Central memory CD8-positive, alpha-beta T cell (primary cell): ENCODE results near the gene LSM4.

Experiments used
- ATAC-seq: fragments of 150-1000 bp; cut with Tn5 transposase; replicated peaks from 2 replicates; pipeline ENCODE4 v1.10.0; 2022; ENCODE audit warnings: mild to moderate bottlenecking, moderate FRiP score, moderate number of reproducible peaks; ENCODE audit not compliant: poor library complexity, severe bottlenecking; ENCODE audit errors: extremely low read depth
- DNase-seq, 2 donors: peaks; one replicate each; pipeline ENCODE4 v3.0.0; 2021; ENCODE audit warnings: low spot score in 2 of 2
- H3K27ac Mint-ChIP-seq: one replicate; pipeline ENCODE4 v1.8.0; 2022; ENCODE audit warnings: low read depth, mild to moderate bottlenecking, moderate library complexity, mixed read lengths
- H3K27me3 Mint-ChIP-seq: one replicate; pipeline ENCODE4 v1.8.0; 2022; ENCODE audit warnings: mixed read lengths
- H3K36me3 Mint-ChIP-seq: one replicate; pipeline ENCODE4 v1.8.0; 2022; ENCODE audit warnings: mild to moderate bottlenecking, moderate library complexity, mixed read lengths; ENCODE audit not compliant: insufficient read depth
- H3K4me1 Mint-ChIP-seq: one replicate; pipeline ENCODE4 v1.8.0; 2022; ENCODE audit warnings: mixed read lengths
- H3K4me3 Mint-ChIP-seq: one replicate; pipeline ENCODE4 v1.8.0; 2022; ENCODE audit warnings: mild to moderate bottlenecking, moderate library complexity, mixed read lengths
- H3K9me3 Mint-ChIP-seq: one replicate; pipeline ENCODE4 v1.8.0; 2022; ENCODE audit warnings: mixed read lengths

Gene LSM4

GRCh38 chr19:18317961-18318800 is 4.7 kb downstream of the LSM4 start:
- peak; percentile 61 for ATAC-seq
- DNase-seq = no peak
- Mint-ChIP-seq H3K27ac (peak overlapping the region; percentile 65), H3K4me1 (peaks cover 45% of the 10 kb centered on the region), H3K27me3 (no peaks in the 10 kb centered on the region), H3K36me3 (peaks cover 11% of the 10 kb centered on the region), H3K4me3 (peak overlapping the region; percentile 70), H3K9me3 (no peaks in the 10 kb centered on the region)

DNA sequence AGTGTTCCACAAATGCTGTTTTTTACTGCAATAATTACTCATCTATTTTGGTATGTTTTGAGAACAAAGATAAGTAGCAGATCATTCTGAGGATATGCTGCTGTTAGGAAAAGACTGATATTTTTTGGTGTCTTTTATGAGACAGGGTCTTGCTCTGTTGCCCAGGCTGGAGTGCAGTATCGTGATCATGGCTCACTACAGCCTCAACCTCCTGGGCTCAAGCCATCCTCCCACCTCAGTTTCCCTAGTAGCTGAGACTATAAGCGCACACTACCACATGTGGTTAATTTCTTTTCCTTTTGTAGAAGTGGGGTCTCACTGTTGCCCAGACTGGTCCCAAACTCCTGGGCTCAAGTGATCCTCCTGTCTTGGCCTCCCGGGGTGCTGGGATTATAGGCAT is 9.5 kb downstream of the LSM4 start:
- Mint-ChIP-seq H3K9me3 (no peaks in the 10 kb centered on the region), H3K27me3 (no peaks in the 10 kb centered on the region), H3K27ac (no peak overlapping the region), H3K4me1 (peaks cover 10% of the 10 kb centered on the region), H3K36me3 (peaks cover 15% of the 10 kb centered on the region), H3K4me3 (no peak overlapping the region)
- no peak for ATAC-seq
- no peak for DNase-seq

GRCh38 chr19:18312092-18312534 is 10.8 kb downstream of the LSM4 start:
- H3K27me3 Mint-ChIP-seq = no peaks in the 10 kb centered on the region
- no peaks in the 10 kb centered on the region for H3K9me3 Mint-ChIP-seq
- peaks cover 21% of the 10 kb centered on the region for H3K36me3 Mint-ChIP-seq
- ATAC-seq = no peak
- H3K4me3 Mint-ChIP-seq = no peak overlapping the region
- H3K4me1 Mint-ChIP-seq = peaks cover 6% of the 10 kb centered on the region
- DNase-seq = no peak
- peak overlapping the region; percentile 46 for H3K27ac Mint-ChIP-seq

DNA sequence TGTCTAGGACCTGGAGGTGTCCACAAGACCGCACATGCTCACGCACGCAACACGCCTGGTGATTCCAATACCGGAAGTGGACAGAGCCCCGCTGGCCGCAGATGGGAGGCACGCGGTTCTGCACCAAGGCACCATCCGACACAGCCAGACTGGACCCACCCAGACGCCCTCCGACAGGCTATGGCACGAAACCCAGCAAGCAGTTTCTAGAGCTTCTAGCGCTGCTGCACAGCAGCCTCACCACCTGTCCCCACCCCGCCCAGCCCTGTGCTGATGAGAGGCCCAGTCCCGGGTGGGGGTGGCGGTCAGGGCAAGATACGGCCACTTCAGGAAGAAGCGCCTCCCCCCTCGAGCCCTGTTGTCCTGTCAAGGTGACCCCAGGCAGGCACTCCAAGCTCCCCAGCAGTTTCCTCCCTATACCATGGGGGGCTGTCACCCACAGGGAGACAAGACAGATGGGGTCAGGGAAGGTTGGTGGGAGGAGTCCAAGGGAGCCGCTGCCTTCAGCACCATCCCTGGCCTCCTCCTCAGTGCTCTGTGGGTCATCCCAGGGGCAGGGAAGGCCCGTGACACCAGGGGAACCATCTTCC is 11.3 kb downstream of the LSM4 start:
- Mint-ChIP-seq H3K9me3 (no peaks in the 10 kb centered on the region), H3K36me3 (peaks cover 24% of the 10 kb centered on the region), H3K27ac (no peak overlapping the region), H3K4me3 (no peak overlapping the region), H3K27me3 (no peaks in the 10 kb centered on the region), H3K4me1 (peaks cover 11% of the 10 kb centered on the region)
- no peak for DNase-seq
- no peak for ATAC-seq

DNA sequence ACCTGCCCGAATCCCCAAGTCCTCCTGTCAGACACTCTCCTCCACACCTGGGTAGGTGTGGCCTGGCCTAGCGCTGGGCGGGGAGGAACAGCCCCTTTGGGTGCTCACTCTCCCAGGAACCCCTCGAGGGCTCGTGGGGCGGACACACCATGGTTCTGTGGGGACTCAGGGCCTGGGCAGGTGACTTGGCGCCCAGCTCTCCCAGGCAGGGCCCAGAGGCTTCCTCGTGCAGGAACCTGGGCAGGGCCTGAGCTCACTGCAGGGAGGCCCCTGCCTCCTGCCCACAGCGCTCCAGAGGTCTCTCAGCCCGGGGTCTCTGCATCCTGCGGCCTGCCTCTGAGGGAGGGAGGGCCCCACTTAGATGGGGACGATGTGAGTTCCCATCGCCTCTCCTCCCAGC is 11.9 kb downstream of the LSM4 start:
- Mint-ChIP-seq H3K9me3 (no peaks in the 10 kb centered on the region), H3K36me3 (peaks cover 27% of the 10 kb centered on the region), H3K4me3 (no peak overlapping the region), H3K4me1 (peaks cover 14% of the 10 kb centered on the region), H3K27ac (no peak overlapping the region), H3K27me3 (no peaks in the 10 kb centered on the region)
- no peak for DNase-seq
- no peak for ATAC-seq

GRCh38 chr19:18310118-18310909 is 12.6 kb downstream of the LSM4 start:
- Mint-ChIP-seq H3K27ac (no peak overlapping the region), H3K36me3 (peaks cover 29% of the 10 kb centered on the region), H3K27me3 (no peaks in the 10 kb centered on the region), H3K9me3 (no peaks in the 10 kb centered on the region), H3K4me1 (peaks cover 18% of the 10 kb centered on the region), H3K4me3 (no peak overlapping the region)
- DNase-seq (no peak), ATAC-seq (no peak)

GRCh38 chr19:18309525-18310064 is 13.3 kb downstream of the LSM4 start:
- DNase-seq = no peak
- Mint-ChIP-seq H3K4me3 (no peak overlapping the region), H3K36me3 (peaks cover 31% of the 10 kb centered on the region), H3K9me3 (no peaks in the 10 kb centered on the region), H3K27me3 (no peaks in the 10 kb centered on the region), H3K27ac (no peak overlapping the region), H3K4me1 (peaks cover 25% of the 10 kb centered on the region)
- ATAC-seq = no peak

GRCh38 chr19:18308948-18309325 is 13.9 kb downstream of the LSM4 start:
- H3K9me3 Mint-ChIP-seq = no peaks in the 10 kb centered on the region
- ATAC-seq (no peak), DNase-seq (no peak)
- H3K4me3 Mint-ChIP-seq = no peak overlapping the region
- H3K4me1 Mint-ChIP-seq = peaks cover 31% of the 10 kb centered on the region
- H3K36me3 Mint-ChIP-seq = peaks cover 35% of the 10 kb centered on the region
- H3K27me3 Mint-ChIP-seq = no peaks in the 10 kb centered on the region
- no peak overlapping the region for H3K27ac Mint-ChIP-seq

GRCh38 chr19:18308051-18308947 is 14.6 kb downstream of the LSM4 start:
- peaks cover 38% of the 10 kb centered on the region for H3K4me1 Mint-ChIP-seq
- H3K27ac Mint-ChIP-seq = no peak overlapping the region
- ATAC-seq (no peak), DNase-seq (no peak)
- no peaks in the 10 kb centered on the region for H3K27me3 Mint-ChIP-seq
- peaks cover 40% of the 10 kb centered on the region for H3K36me3 Mint-ChIP-seq
- H3K9me3 Mint-ChIP-seq = no peaks in the 10 kb centered on the region
- H3K4me3 Mint-ChIP-seq = no peak overlapping the region

DNA sequence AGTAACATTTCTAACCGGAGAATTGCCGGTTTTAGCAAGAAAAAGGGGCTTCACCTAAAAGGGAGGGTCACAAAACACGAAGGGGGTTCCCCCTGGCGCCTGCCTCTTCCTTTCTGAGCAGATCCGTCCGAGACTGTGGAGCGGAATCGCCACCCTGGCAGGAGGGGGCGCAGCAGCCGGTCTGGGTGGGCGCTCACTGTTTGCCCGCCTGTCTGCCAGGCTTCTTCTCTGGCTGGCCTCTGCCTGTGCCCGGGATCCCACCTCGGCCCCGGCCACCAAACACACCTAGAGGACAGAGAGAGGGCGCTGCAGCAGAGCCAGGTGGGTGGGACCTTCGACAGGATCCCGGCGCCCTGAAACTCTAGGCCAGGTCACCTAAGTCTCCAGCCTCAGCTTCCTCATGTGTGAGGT is 15.6 kb downstream of the LSM4 start:
- peaks cover 40% of the 10 kb centered on the region for H3K4me1 Mint-ChIP-seq
- DNase-seq (no peak), ATAC-seq (no peak)
- peaks cover 37% of the 10 kb centered on the region for H3K36me3 Mint-ChIP-seq
- H3K27me3 Mint-ChIP-seq = no peaks in the 10 kb centered on the region
- H3K27ac Mint-ChIP-seq = peak overlapping the region; percentile 98
- H3K4me3 Mint-ChIP-seq = peak overlapping the region; percentile 86
- H3K9me3 Mint-ChIP-seq = no peaks in the 10 kb centered on the region

DNA sequence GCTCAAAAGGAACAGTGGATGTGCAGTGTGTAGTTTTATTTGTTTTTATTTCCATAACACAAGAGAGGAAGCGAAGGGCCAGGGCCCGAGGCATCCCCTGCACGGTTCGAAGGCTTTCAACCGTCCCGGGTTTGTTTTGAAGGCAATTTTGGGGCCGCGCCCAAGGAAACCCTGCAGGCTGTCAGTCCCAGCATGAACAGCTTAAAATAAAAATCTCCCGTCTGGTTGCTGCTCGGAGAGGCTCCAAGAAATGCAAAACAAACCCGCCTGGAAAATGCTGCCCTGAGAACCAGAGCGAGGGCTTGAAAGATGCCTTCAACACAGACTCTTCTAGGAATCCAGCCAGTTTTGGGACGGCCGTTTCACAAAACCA is 16.0 kb downstream of the LSM4 start:
- no peaks in the 10 kb centered on the region for H3K9me3 Mint-ChIP-seq
- H3K27me3 Mint-ChIP-seq = no peaks in the 10 kb centered on the region
- peaks cover 40% of the 10 kb centered on the region for H3K4me1 Mint-ChIP-seq
- ATAC-seq (no peak), DNase-seq (no peak)
- H3K27ac Mint-ChIP-seq = peak overlapping the region; percentile 98
- peaks cover 37% of the 10 kb centered on the region for H3K36me3 Mint-ChIP-seq
- H3K4me3 Mint-ChIP-seq = peak overlapping the region; percentile 86
